Spleen (tissue), 11 donors: ENCODE data around the gene RCAN3. TPM values are rescaled to one million over a fixed set of nuclear protein-coding genes. Genes with fewer than 3 reads are reported as not detected.

Source experiments
- DNase-seq: peaks from one replicate; pipeline ENCODE4 v3.0.0-alpha.2; 2020
- H3K27ac ChIP-seq, 8 donors: fragments of 200-600 bp; sonication (generic) in 7 of 8; 1 replicate in 4 of 8; 2 replicates in 4 of 8; pipeline versions ENCODE4 v1.5.0 to v1.8.0; 2016 to 2021; ENCODE audit warnings: inconsistent platforms in 4 of 8, mild to moderate bottlenecking in 4 of 8, moderate library complexity in 1 of 8
- H3K27me3 ChIP-seq, 7 donors: fragments of 200-600 bp; sonication (generic) in 6 of 7; replicated peaks in 1 of 7; 1 replicate in 4 of 7; 2 replicates in 3 of 7; pipeline versions ENCODE4 v1.5.0 to v1.8.0; 2016 to 2021; ENCODE audit warnings: inconsistent platforms in 3 of 7, mild to moderate bottlenecking in 1 of 7
- H3K36me3 ChIP-seq, 6 donors: fragments of 200-600 bp; sonication (generic) in 5 of 6; 1 replicate in 4 of 6; 2 replicates in 2 of 6; pipeline versions ENCODE4 v1.5.0 to v1.8.0; 2016 to 2021; ENCODE audit warnings: inconsistent platforms in 2 of 6
- H3K4me1 ChIP-seq, 6 donors: fragments of 200-600 bp; sonication (generic) in 5 of 6; 1 replicate in 3 of 6; 2 replicates in 3 of 6; pipeline versions ENCODE4 v1.5.0 to v1.8.0; 2016 to 2021; ENCODE audit warnings: inconsistent platforms in 3 of 6
- H3K4me3 ChIP-seq, 8 donors: fragments of 200-600 bp; sonication (generic) in 7 of 8; 1 replicate in 4 of 8; 2 replicates in 4 of 8; pipeline versions ENCODE4 v1.5.0 to v1.8.0; 2016 to 2021; ENCODE audit warnings: inconsistent platforms in 4 of 8, mild to moderate bottlenecking in 4 of 8, moderate library complexity in 2 of 8
- H3K9me3 ChIP-seq, 8 donors: fragments of 200-600 bp; sonication (generic) in 7 of 8; 1 replicate in 4 of 8; 2 replicates in 4 of 8; pipeline versions ENCODE4 v1.5.0 to v1.8.0; 2016 to 2021; ENCODE audit warnings: inconsistent platforms in 4 of 8
- POLR2A ChIP-seq, 3 donors: fragments of 450-650 bp; IDR thresholded peaks; one replicate each; pipeline ENCODE4 v1.5.1; 2017; ENCODE audit warnings: antibody characterized with exemption in 3 of 3, mild to moderate bottlenecking in 1 of 3
- POLR2AphosphoS5 ChIP-seq, 3 donors: sonication (generic); formaldehyde crosslinking; IDR thresholded peaks; one replicate each; pipeline ENCODE4 v1.5.1; 2017; ENCODE audit warnings: antibody characterized with exemption in 3 of 3
- WGBS, 5 donors: extraction: QIAGEN DNeasy Blood & Tissue Kit in 3 of 5; methylation state at CpG; one replicate each; pipeline versions ENCODE4 v1.1.5 to v1.1.7; 2013 to 2018; 5-methylcytosine and 5-hydroxymethylcytosine counted together
- intact Hi-C: fragments of 100-400 bp; cut with DNase I; formaldehyde crosslinking; loops from one replicate; pipeline ENCODE4 v1.15.0; 2023; ENCODE audit warnings: low total_unique reads
- polyA plus RNA-seq, 3 donors: library from polyadenylated mRNA; stranded (reverse); fragments of 200-250 nt; gene quantifications; one replicate each; pipeline ENCODE4 v1.2.1, GENCODE V29; 2013
- total RNA-seq, 7 donors: library from RNA; depleted of rRNA in 3 of 7; stranded (reverse); fragments of >200 nt in 3 of 7; fragmentation: NEBNext Ultra II Directional in 4 of 7; extraction: Animal tissue kit (Norgen Biotek cat#: 25700) in 4 of 7; gene quantifications; one replicate each; pipeline versions ENCODE4 v1.1.0 to v1.2.1, GENCODE V29; 2016 to 2021
- TF ChIP-seq, protein P1 (sequence below), 11 experiments: fragments of 200-600 bp in 7 of 11; fragments of 450-650 bp in 4 of 11; sonication (generic) in 4 of 11; IDR thresholded peaks in 8 of 11; conservative IDR thresholded peaks in 3 of 11; 1 replicate in 7 of 11; 2 replicates in 4 of 11; pipeline versions ENCODE4 v1.4.0 to v1.8.0; 2016 to 2021; ENCODE audit warnings: antibody characterized with exemption in 11 of 11, inconsistent platforms in 4 of 11, mild to moderate bottlenecking in 1 of 11
- donor health status: healthy with polysubstance abuse.
- donor health status: DM: no; HTN: no; CAD: no; lungs with moderate emphysema.
- donor health status: DM: no; HTN: no; CAD: no.
- donor health status: Bipolar disorder and iron deficiency.
- donor health status: healthy.
- donor health status: DM: no; HTN: no; CAD: no.
- donor health status: DM: yes; HTN: yes; CAD: no.

Gene RCAN3
- total and polyA plus RNA-seq, 10 donors = 6.1 to 21.7 (median 16.5) TPM

DNA sequence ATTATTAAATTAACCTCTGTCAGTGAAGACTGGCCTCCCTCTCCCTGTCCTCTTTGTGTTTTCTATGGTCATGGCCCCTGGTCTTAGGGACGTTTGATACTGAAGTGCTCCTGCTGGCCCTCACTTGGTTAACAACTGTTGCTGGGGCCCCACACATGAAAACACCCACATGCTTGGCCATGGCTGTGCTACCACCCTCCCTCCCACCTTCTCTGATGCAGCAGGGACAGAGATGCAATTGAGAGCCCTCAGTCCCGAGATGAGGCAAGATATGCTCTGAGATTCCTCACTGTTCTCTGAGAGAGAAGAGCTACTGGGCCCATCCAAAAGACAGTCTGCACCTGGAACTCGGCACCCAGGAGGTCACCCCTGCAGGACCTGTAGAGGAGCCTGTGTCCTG, 86.6 kb downstream of the RCAN3 start:
- Histone ChIP-seq H3K27me3 (no peaks in the 10 kb centered on the region), H3K36me3 (no peaks in the 10 kb centered on the region), H3K9me3 (no peaks in the 10 kb centered on the region), H3K4me3 (no peak overlapping the region), H3K27ac (no peak overlapping the region), H3K4me1 (peaks cover 0 to 17% (median 2%) of the 10 kb centered on the region in 6 donors)
- 58 to 79% (median 70%) methylated on average over 3 of the region's 3 CpGs for WGBS, 5 donors
- intact Hi-C loops = no loop called here
- TF ChIP-seq POLR2A (IDR thresholded peaks at IDR 0.05) (no peak), POLR2AphosphoS5 (IDR thresholded peaks at IDR 0.05) (no peak)
- TF ChIP-seq, protein P1, sequence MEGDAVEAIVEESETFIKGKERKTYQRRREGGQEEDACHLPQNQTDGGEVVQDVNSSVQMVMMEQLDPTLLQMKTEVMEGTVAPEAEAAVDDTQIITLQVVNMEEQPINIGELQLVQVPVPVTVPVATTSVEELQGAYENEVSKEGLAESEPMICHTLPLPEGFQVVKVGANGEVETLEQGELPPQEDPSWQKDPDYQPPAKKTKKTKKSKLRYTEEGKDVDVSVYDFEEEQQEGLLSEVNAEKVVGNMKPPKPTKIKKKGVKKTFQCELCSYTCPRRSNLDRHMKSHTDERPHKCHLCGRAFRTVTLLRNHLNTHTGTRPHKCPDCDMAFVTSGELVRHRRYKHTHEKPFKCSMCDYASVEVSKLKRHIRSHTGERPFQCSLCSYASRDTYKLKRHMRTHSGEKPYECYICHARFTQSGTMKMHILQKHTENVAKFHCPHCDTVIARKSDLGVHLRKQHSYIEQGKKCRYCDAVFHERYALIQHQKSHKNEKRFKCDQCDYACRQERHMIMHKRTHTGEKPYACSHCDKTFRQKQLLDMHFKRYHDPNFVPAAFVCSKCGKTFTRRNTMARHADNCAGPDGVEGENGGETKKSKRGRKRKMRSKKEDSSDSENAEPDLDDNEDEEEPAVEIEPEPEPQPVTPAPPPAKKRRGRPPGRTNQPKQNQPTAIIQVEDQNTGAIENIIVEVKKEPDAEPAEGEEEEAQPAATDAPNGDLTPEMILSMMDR (IDR thresholded peaks at IDR 0.05 in 8 of 11, conservative IDR thresholded peaks at IDR 0.05 in 3 of 11) = no peak
- DNase-seq = no peak

Other genes starting within 250 kb of the RCAN3 start
- not detected for gene GRHL3, start 183.5 kb upstream of the RCAN3 start, total RNA-seq
- gene GRHL3, start 183.5 kb upstream of the RCAN3 start, polyA plus RNA-seq = under 1 TPM in 2 of 3 donors, not detected in 1; 0.04 to 0.06 TPM
- gene STPG1, start 89.1 kb upstream of the RCAN3 start, total RNA-seq = 1 to 10 TPM; 1.5 to 5.8 (median 5.1) TPM
- gene STPG1, start 89.1 kb upstream of the RCAN3 start, polyA plus RNA-seq = 1 to 10 TPM; 1.8 to 3.0 (median 2.3) TPM
- 10 to 100 TPM; 19.6 to 49.2 (median 25.4) TPM for gene NIPAL3, start 87.0 kb upstream of the RCAN3 start, total RNA-seq
- gene NIPAL3, start 87.0 kb upstream of the RCAN3 start, polyA plus RNA-seq = 1 to 10 TPM; 5.3 to 6.4 (median 5.7) TPM
- under 1 TPM in 3 of 7 donors, not detected in 4; 0.09 to 0.22 (median 0.20) TPM for gene NCMAP, start 53.3 kb downstream of the RCAN3 start, total RNA-seq
- under 1 TPM in 2 of 3 donors, not detected in 1; 0.03 to 0.10 TPM for gene NCMAP, start 53.3 kb downstream of the RCAN3 start, polyA plus RNA-seq
- gene SRRM1, start 140.5 kb downstream of the RCAN3 start, total RNA-seq = 100 to 1,000 TPM; 129 to 169 (median 150) TPM
- 10 to 100 TPM; 25.6 to 42.2 (median 41.8) TPM for gene SRRM1, start 140.5 kb downstream of the RCAN3 start, polyA plus RNA-seq
- 10 to 100 TPM; 60.9 to 99.6 (median 73.8) TPM for gene CLIC4, start 242.6 kb downstream of the RCAN3 start, total RNA-seq
- gene CLIC4, start 242.6 kb downstream of the RCAN3 start, polyA plus RNA-seq = 10 to 100 TPM; 17.0 to 32.2 (median 27.0) TPM